Body of pancreas (tissue), 4 donors: ENCODE measurements around the gene EOLA2. TPM values are rescaled to one million over a fixed set of nuclear protein-coding genes. Genes with fewer than 3 reads are reported as not detected.
"Not testable (repeated sequence)": the region's sequence is repeated elsewhere in the genome, so short reads cannot be mapped to it uniquely, and the experiment has no call there.

Source experiments
- ATAC-seq: fragments of 150-250 bp; one replicate; pipeline ENCODE4 v1.9.1; 2016
- DNase-seq, 4 donors: peaks; one replicate each; pipeline ENCODE4 v3.0.0-alpha.2; 2019
- H3K27ac ChIP-seq, 4 donors: fragments of 200-600 bp; sonication (generic); 1 replicate in 3 of 4; 2 replicates in 1 of 4; pipeline versions ENCODE4 v1.5.1 to v1.6.1; 2016 to 2019; ENCODE audit warnings: mild to moderate bottlenecking in 1 of 4, mixed read lengths in 1 of 4, moderate library complexity in 1 of 4
- H3K27me3 ChIP-seq, 2 donors: fragments of 200-600 bp; sonication (generic); one replicate each; pipeline ENCODE4 v1.6.0; 2016; ENCODE audit warnings: mild to moderate bottlenecking in 1 of 2
- H3K36me3 ChIP-seq, 2 donors: fragments of 200-600 bp; sonication (generic); replicated peaks in 1 of 2; 2 replicates each; pipeline ENCODE4 v1.5.1; 2016; ENCODE audit warnings: low read depth in 2 of 2; ENCODE audit not compliant: insufficient read depth in 1 of 2
- H3K4me1 ChIP-seq: fragments of 200-600 bp; sonication (generic); one replicate; pipeline ENCODE4 v1.6.0; 2016
- H3K4me3 ChIP-seq, 2 donors: fragments of 200-600 bp; sonication (generic); 1 replicate in 1 of 2; 2 replicates in 1 of 2; pipeline ENCODE4 v1.5.1; 2016 to 2019
- H3K9me3 ChIP-seq, 3 donors: fragments of 200-600 bp; sonication (generic); 1 replicate in 2 of 3; 2 replicates in 1 of 3; pipeline ENCODE4 v1.5.1; 2016
- CTCF ChIP-seq, 7 experiments: fragments of 450-650 bp in 4 of 7; fragments of 200-600 bp in 3 of 7; sonication (generic) in 3 of 7; IDR thresholded peaks; one replicate each; pipeline ENCODE4 v1.5.1; 2016 to 2019; ENCODE audit warnings: antibody characterized with exemption in 7 of 7
- POLR2A ChIP-seq, 3 donors: fragments of 450-650 bp; IDR thresholded peaks; one replicate each; pipeline ENCODE4 v1.6.1; 2016; ENCODE audit warnings: antibody characterized with exemption in 3 of 3, mild to moderate bottlenecking in 2 of 3
- WGBS, 2 donors: methylation state at CpG; one replicate each; pipeline ENCODE4 v1.1.5; 2017; 5-methylcytosine and 5-hydroxymethylcytosine counted together
- intact Hi-C: fragments of 100-400 bp; cut with DNase I; formaldehyde crosslinking; loops from one replicate; pipeline ENCODE4 v1.15.1; 2023
- total RNA-seq, 2 donors: library from RNA; depleted of rRNA; stranded (reverse); fragments of >200 nt; gene quantifications; one replicate each; pipeline ENCODE4 v1.1.0, GENCODE V29; 2016

The EOLA2 gene
- total RNA-seq, 2 donors from 2014 or later = 13.2 to 15.0 TPM

GRCh38 chrX:149939905-149940673 is 1.8 kb upstream of the EOLA2 start:
- WGBS, 2 donors = 0% methylated on average over 27 of the region's 27 CpGs
- Histone ChIP-seq H3K27ac (peak overlapping the region; percentile 93 to 95 (median 95)), H3K4me3 (peak overlapping the region in 1 of 2 donors; percentile 11), H3K4me1 (peaks cover 9% of the 10 kb centered on the region), H3K27me3 (no peaks in the 10 kb centered on the region), H3K36me3 (no peaks in the 10 kb centered on the region), H3K9me3 (no peaks in the 10 kb centered on the region)
- DNase-seq = peak; percentile 94 to 98 (median 96)
- TF ChIP-seq CTCF (IDR thresholded peaks at IDR 0.05) = no peak
- peak; percentile 46 to 86 (median 80) for TF ChIP-seq POLR2A (IDR thresholded peaks at IDR 0.05)
- ATAC-seq = peak; percentile 66
- intact Hi-C loops = no loop called here

- peaks cover 9% of the 10 kb centered on the region for H3K4me1 ChIP-seq
- TF ChIP-seq CTCF (IDR thresholded peaks at IDR 0.05) (no peak), POLR2A (IDR thresholded peaks at IDR 0.05) (no peak)
- no peaks in the 10 kb centered on the region for H3K9me3 ChIP-seq
- H3K27me3 ChIP-seq = no peaks in the 10 kb centered on the region
- no peak for ATAC-seq
- peak overlapping the region in 1 of 2 donors; percentile 11 for H3K4me3 ChIP-seq
- DNase-seq = no peak
- 0 to 6% methylated on average over 3 to 6 of the region's 17 CpGs for WGBS, 2 donors
- H3K36me3 ChIP-seq = no peaks in the 10 kb centered on the region
- peak overlapping the region; percentile 93 to 95 (median 95) for H3K27ac ChIP-seq
- intact Hi-C loops = no loop called here
These were observed 1.3 kb upstream of the EOLA2 start for GRCh38 chrX:149939655-149939904.

- peak; percentile 48 for ATAC-seq
- no peaks in the 10 kb centered on the region for H3K9me3 ChIP-seq
- TF ChIP-seq CTCF (IDR thresholded peaks at IDR 0.05) (no peak), POLR2A (IDR thresholded peaks at IDR 0.05) (no peak)
- DNase-seq = peak; percentile 95 to 97 (median 96)
- peak overlapping the region; percentile 93 to 95 (median 95) for H3K27ac ChIP-seq
- intact Hi-C loops = no loop called here
- WGBS, 2 donors = 3 to 5% methylated on average over 8 to 10 of the region's 50 CpGs
- H3K4me1 ChIP-seq = peaks cover 9% of the 10 kb centered on the region
- no peaks in the 10 kb centered on the region for H3K36me3 ChIP-seq
- H3K4me3 ChIP-seq = no peak overlapping the region
- H3K27me3 ChIP-seq = no peaks in the 10 kb centered on the region
These were observed 777 bp upstream of the EOLA2 start for GRCh38 chrX:149938881-149939654.

- no peak for ATAC-seq
These were observed 342 bp downstream of the EOLA2 start for GRCh38 chrX:149937871-149938426.

GRCh38 chrX:149937328-149937727 is 963 bp downstream of the EOLA2 start:
- peak overlapping the region in 1 of 2 donors; percentile 51 for H3K4me3 ChIP-seq
- DNase-seq, H3K4me1 ChIP-seq, intact Hi-C loops, H3K27me3 ChIP-seq, ATAC-seq, H3K9me3 ChIP-seq, H3K36me3 ChIP-seq: not testable (repeated sequence)
- 16 to 18% methylated on average over 2 to 5 of the region's 5 CpGs for WGBS, 2 donors
- peak overlapping the region; percentile 66 to 95 (median 93) for H3K27ac ChIP-seq

More at GRCh38 chrX:149937871-149938426, 342 bp downstream of the EOLA2 start:
- Histone ChIP-seq H3K4me1 (peaks cover 9% of the 10 kb centered on the region), H3K27me3 (no peaks in the 10 kb centered on the region), H3K9me3 (no peaks in the 10 kb centered on the region), H3K27ac (peak overlapping the region; percentile 66 to 95 (median 93)), H3K4me3 (peak overlapping the region; percentile 30 to 51), H3K36me3 (no peaks in the 10 kb centered on the region)
- no peak for TF ChIP-seq CTCF (IDR thresholded peaks at IDR 0.05)
- no peak for TF ChIP-seq POLR2A (IDR thresholded peaks at IDR 0.05)
- WGBS, 2 donors = 0% methylated on average over 10 to 26 of the region's 46 CpGs
- intact Hi-C loops = no loop called here
- DNase-seq = peak in 3 of 4 donors; percentile 16 to 28 (median 23)

- DNase-seq, H3K27me3 ChIP-seq, intact Hi-C loops, H3K4me1 ChIP-seq, H3K9me3 ChIP-seq, H3K4me3 ChIP-seq, ATAC-seq, H3K36me3 ChIP-seq, H3K27ac ChIP-seq: not testable (repeated sequence)
- WGBS, 2 donors = 80% methylated on average over 2 of the region's 21 CpGs; no CpG with 5 or more reads in 1 of the 2 donors
These were observed 4.7 kb downstream of the EOLA2 start for GRCh38 chrX:149933547-149933946.

GRCh38 chrX:149932970-149933369 is 5.3 kb downstream of the EOLA2 start:
- DNase-seq, H3K4me1 ChIP-seq, H3K36me3 ChIP-seq, intact Hi-C loops, H3K27ac ChIP-seq, H3K27me3 ChIP-seq, ATAC-seq, H3K9me3 ChIP-seq, H3K4me3 ChIP-seq: not testable (repeated sequence)
- no CpG with 5 or more reads among the region's 5 CpGs for WGBS, 2 donors
